ENCODE measurements around the gene DYNLT1. TPM values are rescaled to one million over a fixed set of nuclear protein-coding genes. Genes with fewer than 3 reads are reported as not detected.
"Not testable (repeated sequence)": the region's sequence is repeated elsewhere in the genome, so short reads cannot be mapped to it uniquely, and the experiment has no call there.

The DYNLT1 gene
- polyA plus RNA-seq, 1 donor from 2014 or later = 320 TPM

DNA sequence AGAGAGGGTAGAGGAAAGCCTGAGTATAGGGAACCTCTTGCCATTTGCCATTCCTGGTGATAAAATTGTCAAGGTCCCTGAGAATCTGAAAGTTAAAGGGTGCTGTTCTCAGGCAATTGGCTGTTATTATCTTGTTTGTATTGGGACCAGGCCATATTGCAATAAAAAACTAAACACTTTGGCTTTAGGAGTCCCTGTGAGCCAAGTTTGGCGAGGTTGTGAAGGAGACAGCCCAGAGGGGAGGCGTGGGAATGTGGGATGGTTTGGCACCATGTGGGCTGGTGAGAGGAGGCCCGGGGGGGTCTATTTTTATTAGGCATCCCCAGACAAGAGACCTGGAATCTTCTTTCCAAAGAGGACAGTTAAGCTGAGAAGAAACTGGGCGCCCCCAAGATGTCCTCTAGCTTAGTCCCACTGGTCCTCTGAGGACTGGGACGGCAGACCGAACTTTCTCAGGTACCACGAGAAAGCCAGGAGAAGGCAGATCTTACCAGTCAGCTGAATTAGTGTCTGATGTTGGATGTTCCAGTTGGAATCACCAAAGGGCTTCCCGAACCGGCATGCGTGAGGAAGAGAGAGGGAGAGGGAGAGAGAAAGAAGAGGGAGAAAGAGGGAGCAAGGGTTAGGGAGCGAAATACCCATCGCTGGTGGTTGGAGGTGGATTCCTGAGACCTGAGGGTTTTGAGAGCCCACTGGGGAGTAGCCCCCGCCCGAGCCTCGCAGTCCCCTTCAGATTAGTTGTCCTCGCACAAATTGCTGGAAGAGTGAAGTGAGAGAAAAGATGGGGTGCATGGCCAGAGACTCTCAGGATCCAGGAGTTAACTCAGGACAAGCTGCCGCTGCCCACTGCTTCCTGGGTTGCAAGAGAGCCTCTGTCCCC lies 24.4 kb downstream of the DYNLT1 start:
- Histone ChIP-seq H2AFZ (ENCODE audit: low read depth, low read length) (no peak overlapping the region), H4K20me1 (ENCODE audit: insufficient read depth) (no peaks in the 10 kb centered on the region), H3K9ac (ENCODE audit: low read length) (no peak overlapping the region), H3K9me2 (ENCODE audit: insufficient read depth, low read length) (no peaks in the 10 kb centered on the region), H3K36me3 (ENCODE audit: insufficient read depth, low read length) (no peaks in the 10 kb centered on the region), H3K27me3 (ENCODE audit: insufficient read depth, low read depth, low read length) (no peaks in the 10 kb centered on the region), H3K4me2 (ENCODE audit: low read length) (no peak overlapping the region), H3K9me3 (ENCODE audit: low read length) (no peaks in the 10 kb centered on the region), H3K79me2 (replicated peaks; ENCODE audit: insufficient read depth, low read length) (no peaks in the 10 kb centered on the region), H3F3A (ENCODE audit: insufficient read depth, low read length, poor library complexity, severe bottlenecking) (no peaks in the 10 kb centered on the region), H3K4me3 (ENCODE audit: low read length) (no peak overlapping the region), H3K27ac (ENCODE audit: low read length) (no peak overlapping the region)
- TF ChIP-seq CTCF (IDR thresholded peaks at IDR 0.05; ENCODE audit: poor library complexity, severe bottlenecking) (no peak), MXI1 (conservative IDR thresholded peaks at IDR 0.05; ENCODE audit: poor library complexity, severe bottlenecking) (no peak), SMC3 (conservative IDR thresholded peaks at IDR 0.05; ENCODE audit: poor library complexity) (no peak), POLR2AphosphoS5 (IDR thresholded peaks at IDR 0.05) (no peak), EP300 (conservative IDR thresholded peaks at IDR 0.05; ENCODE audit: poor library complexity, severe bottlenecking) (no peak), RAD21 (conservative IDR thresholded peaks at IDR 0.05) (no peak), EZH2 (IDR thresholded peaks at IDR 0.05; ENCODE audit: borderline replicate concordance, insufficient read depth, low read length, poor library complexity, severe bottlenecking) (no peak), TAF1 (IDR thresholded peaks at IDR 0.05; ENCODE audit: low read depth) (no peak)
- TF ChIP-seq, protein P1, sequence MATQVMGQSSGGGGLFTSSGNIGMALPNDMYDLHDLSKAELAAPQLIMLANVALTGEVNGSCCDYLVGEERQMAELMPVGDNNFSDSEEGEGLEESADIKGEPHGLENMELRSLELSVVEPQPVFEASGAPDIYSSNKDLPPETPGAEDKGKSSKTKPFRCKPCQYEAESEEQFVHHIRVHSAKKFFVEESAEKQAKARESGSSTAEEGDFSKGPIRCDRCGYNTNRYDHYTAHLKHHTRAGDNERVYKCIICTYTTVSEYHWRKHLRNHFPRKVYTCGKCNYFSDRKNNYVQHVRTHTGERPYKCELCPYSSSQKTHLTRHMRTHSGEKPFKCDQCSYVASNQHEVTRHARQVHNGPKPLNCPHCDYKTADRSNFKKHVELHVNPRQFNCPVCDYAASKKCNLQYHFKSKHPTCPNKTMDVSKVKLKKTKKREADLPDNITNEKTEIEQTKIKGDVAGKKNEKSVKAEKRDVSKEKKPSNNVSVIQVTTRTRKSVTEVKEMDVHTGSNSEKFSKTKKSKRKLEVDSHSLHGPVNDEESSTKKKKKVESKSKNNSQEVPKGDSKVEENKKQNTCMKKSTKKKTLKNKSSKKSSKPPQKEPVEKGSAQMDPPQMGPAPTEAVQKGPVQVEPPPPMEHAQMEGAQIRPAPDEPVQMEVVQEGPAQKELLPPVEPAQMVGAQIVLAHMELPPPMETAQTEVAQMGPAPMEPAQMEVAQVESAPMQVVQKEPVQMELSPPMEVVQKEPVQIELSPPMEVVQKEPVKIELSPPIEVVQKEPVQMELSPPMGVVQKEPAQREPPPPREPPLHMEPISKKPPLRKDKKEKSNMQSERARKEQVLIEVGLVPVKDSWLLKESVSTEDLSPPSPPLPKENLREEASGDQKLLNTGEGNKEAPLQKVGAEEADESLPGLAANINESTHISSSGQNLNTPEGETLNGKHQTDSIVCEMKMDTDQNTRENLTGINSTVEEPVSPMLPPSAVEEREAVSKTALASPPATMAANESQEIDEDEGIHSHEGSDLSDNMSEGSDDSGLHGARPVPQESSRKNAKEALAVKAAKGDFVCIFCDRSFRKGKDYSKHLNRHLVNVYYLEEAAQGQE (IDR thresholded peaks at IDR 0.05; ENCODE audit: borderline replicate concordance) = no peak

- not testable (repeated sequence) for H3K4me3 ChIP-seq (ENCODE audit: low read length); H3K9ac ChIP-seq (ENCODE audit: low read length); H4K20me1 ChIP-seq (ENCODE audit: insufficient read depth); H3K36me3 ChIP-seq (ENCODE audit: insufficient read depth, low read length); H3K9me2 ChIP-seq (ENCODE audit: insufficient read depth, low read length); H3K27ac ChIP-seq (ENCODE audit: low read length); H3K79me2 ChIP-seq (replicated peaks; ENCODE audit: insufficient read depth, low read length); H3K27me3 ChIP-seq (ENCODE audit: insufficient read depth, low read depth, low read length); H3K4me2 ChIP-seq (ENCODE audit: low read length); H2AFZ ChIP-seq (ENCODE audit: low read depth, low read length); H3K9me3 ChIP-seq (ENCODE audit: low read length); H3F3A ChIP-seq (ENCODE audit: insufficient read depth, low read length, poor library complexity, severe bottlenecking)
These were observed 26.3 kb downstream of the DYNLT1 start for GRCh38 chr6:158618289-158618688.

GRCh38 chr6:158614606-158615005 lies 29.9 kb downstream of the DYNLT1 start:
- H3K9me3 ChIP-seq (ENCODE audit: low read length); H2AFZ ChIP-seq (ENCODE audit: low read depth, low read length); H3K79me2 ChIP-seq (replicated peaks; ENCODE audit: insufficient read depth, low read length); H3K9me2 ChIP-seq (ENCODE audit: insufficient read depth, low read length); H3K4me3 ChIP-seq (ENCODE audit: low read length); H3K27me3 ChIP-seq (ENCODE audit: insufficient read depth, low read depth, low read length); H4K20me1 ChIP-seq (ENCODE audit: insufficient read depth); H3F3A ChIP-seq (ENCODE audit: insufficient read depth, low read length, poor library complexity, severe bottlenecking); H3K36me3 ChIP-seq (ENCODE audit: insufficient read depth, low read length); H3K27ac ChIP-seq (ENCODE audit: low read length); H3K4me2 ChIP-seq (ENCODE audit: low read length); H3K9ac ChIP-seq (ENCODE audit: low read length): not testable (repeated sequence)

All from neural cell (in vitro differentiated cells).